Measurements from ENCODE around the gene LRMDA.

GRCh38 chr10:75511011-75511410, 79.6 kb downstream of the LRMDA start:
- no peak for TF ChIP-seq POLR2A (IDR thresholded peaks at IDR 0.05)
- TF ChIP-seq, protein P1, sequence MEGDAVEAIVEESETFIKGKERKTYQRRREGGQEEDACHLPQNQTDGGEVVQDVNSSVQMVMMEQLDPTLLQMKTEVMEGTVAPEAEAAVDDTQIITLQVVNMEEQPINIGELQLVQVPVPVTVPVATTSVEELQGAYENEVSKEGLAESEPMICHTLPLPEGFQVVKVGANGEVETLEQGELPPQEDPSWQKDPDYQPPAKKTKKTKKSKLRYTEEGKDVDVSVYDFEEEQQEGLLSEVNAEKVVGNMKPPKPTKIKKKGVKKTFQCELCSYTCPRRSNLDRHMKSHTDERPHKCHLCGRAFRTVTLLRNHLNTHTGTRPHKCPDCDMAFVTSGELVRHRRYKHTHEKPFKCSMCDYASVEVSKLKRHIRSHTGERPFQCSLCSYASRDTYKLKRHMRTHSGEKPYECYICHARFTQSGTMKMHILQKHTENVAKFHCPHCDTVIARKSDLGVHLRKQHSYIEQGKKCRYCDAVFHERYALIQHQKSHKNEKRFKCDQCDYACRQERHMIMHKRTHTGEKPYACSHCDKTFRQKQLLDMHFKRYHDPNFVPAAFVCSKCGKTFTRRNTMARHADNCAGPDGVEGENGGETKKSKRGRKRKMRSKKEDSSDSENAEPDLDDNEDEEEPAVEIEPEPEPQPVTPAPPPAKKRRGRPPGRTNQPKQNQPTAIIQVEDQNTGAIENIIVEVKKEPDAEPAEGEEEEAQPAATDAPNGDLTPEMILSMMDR (IDR thresholded peaks at IDR 0.05) = no peak
